ENCODE measurements around the gene FGF23. TPM values are rescaled to one million over a fixed set of nuclear protein-coding genes. Genes with fewer than 3 reads are reported as not detected.

The FGF23 gene
- not detected for total RNA-seq (2021; fragmentation: NEBNext Ultra II Directional; extraction: Animal tissue kit (Norgen Biotek cat#: 25700))
- long read RNA-seq, result 0 reads

DNA sequence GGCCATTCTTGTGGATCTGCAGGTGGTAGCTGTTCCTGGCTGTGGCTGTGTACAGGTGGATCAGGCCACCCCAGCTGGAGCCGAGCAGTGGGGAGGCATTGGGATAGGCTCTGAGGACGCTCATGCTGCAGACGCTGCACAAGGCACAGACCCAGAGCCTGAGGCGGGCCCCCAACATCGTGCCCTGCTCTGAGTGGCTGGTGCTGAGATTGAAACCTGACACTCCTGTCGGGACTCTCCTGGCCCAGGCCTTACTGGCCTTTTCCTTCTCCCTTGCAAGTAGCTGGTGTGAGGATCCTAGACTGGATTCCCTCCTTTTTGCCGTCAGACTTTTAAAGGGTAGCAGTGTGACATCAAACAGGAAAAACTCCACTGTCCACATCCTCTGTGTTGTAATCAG lies at the start of gene FGF23:
TSS of gene FGF23 (minus strand) at position 308 of the 400 bp plus-strand sequence. CDS start at position 178, 130 bp downstream.
- no peak for DNase-seq
- TF ChIP-seq, protein P1, sequence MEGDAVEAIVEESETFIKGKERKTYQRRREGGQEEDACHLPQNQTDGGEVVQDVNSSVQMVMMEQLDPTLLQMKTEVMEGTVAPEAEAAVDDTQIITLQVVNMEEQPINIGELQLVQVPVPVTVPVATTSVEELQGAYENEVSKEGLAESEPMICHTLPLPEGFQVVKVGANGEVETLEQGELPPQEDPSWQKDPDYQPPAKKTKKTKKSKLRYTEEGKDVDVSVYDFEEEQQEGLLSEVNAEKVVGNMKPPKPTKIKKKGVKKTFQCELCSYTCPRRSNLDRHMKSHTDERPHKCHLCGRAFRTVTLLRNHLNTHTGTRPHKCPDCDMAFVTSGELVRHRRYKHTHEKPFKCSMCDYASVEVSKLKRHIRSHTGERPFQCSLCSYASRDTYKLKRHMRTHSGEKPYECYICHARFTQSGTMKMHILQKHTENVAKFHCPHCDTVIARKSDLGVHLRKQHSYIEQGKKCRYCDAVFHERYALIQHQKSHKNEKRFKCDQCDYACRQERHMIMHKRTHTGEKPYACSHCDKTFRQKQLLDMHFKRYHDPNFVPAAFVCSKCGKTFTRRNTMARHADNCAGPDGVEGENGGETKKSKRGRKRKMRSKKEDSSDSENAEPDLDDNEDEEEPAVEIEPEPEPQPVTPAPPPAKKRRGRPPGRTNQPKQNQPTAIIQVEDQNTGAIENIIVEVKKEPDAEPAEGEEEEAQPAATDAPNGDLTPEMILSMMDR (IDR thresholded peaks at IDR 0.05), result no peak
- H3K9me3 Mint-ChIP-seq, result no peaks in the 10 kb centered on the region
- no peak within 1 kb of the TSS for H3K27ac Mint-ChIP-seq
- H3K4me3 Mint-ChIP-seq, result no peak within 1 kb of the TSS
- H3K27me3 Mint-ChIP-seq (ENCODE audit: insufficient read depth), result peaks cover 26% of the 10 kb centered on the region
- no peaks in the 10 kb centered on the region for H3K36me3 Mint-ChIP-seq (ENCODE audit: low read depth)
- H3K4me1 Mint-ChIP-seq (ENCODE audit: low read depth), result no peaks in the 10 kb centered on the region

DNA sequence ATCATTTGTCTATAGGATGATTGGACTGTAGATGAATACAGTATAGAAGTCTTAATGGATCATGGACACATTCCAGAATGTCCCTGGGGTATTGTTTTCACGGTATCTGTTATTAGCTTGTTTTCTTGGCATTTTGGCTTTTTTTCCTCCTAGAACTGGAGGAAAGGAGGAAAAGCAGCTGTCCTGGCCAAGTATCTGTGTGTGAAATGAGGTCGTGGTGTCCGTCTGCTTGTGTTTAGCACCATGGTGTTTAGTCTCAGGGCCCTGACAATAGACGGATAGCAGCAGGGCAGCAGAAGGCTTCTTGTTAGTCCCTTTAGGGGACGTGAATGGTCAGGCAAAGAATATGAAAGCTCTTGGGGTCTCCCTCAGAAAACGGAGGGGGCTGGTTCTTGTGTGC lies 44.9 kb upstream of the FGF23 start:
- no peak for DNase-seq
- Mint-ChIP-seq H3K4me1 (ENCODE audit: low read depth) (no peaks in the 10 kb centered on the region), H3K9me3 (no peaks in the 10 kb centered on the region), H3K27ac (no peak overlapping the region), H3K4me3 (no peak overlapping the region), H3K27me3 (ENCODE audit: insufficient read depth) (peaks cover 12% of the 10 kb centered on the region), H3K36me3 (ENCODE audit: low read depth) (no peaks in the 10 kb centered on the region)
- TF ChIP-seq, protein P1 (IDR thresholded peaks at IDR 0.05), result no peak

DNA sequence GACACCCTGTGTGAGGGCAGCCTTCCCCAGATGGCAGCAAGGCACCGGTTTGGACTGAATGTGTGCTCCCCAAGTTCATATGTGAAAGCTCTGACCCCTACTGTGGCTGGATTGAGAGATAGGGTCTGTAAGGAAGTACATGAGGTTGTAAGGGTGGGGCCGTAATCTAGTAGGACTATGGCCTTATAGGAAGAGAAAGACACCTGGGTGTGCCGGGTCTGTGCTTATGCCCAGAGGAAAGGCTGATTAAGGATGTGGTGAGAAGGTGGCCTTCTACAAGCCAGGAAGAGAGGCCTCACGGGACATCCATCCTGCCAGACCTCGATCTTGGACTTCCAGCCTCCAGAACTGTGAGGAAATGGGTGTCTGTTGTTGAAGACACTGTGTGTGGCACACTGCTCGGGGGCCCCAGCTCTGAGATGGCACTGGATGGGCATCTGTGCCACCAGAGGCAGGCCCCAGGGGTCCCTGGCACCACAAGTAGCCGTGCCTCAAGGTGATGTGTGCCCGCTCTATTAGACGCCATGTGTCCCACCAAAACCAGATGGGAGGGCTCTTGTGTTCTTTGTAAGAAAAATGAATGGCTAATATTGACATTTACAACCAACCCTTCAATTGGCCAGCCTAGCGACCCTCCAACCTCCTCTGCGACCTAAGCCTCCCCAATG lies 44.1 kb upstream of the FGF23 start:
- TF ChIP-seq, protein P1 (IDR thresholded peaks at IDR 0.05), result no peak
- Mint-ChIP-seq H3K36me3 (ENCODE audit: low read depth) (no peaks in the 10 kb centered on the region), H3K27ac (no peak overlapping the region), H3K4me1 (ENCODE audit: low read depth) (no peaks in the 10 kb centered on the region), H3K4me3 (no peak overlapping the region), H3K9me3 (no peaks in the 10 kb centered on the region), H3K27me3 (ENCODE audit: insufficient read depth) (peaks cover 14% of the 10 kb centered on the region)
- DNase-seq, result no peak

DNA sequence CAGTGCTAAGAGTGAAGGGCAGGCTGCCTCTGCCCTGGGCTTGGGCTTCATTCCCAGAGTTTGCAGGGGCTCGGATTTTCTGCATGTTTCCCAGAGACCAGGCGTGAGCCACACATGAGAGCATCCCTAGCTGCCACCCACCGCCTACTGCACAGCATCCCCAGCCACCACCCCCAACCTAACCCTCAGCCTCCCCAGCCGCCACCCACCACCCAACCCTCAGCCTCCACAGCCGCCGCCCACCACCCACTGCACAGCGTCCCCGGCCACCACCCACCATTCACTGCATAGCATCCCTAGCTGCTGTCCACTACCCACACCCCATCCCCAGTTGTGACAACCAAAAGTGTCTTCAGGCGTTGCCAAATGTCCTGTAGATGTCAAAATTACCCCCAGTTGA lies 43.5 kb upstream of the FGF23 start:
- H3K4me3 Mint-ChIP-seq, result no peak overlapping the region
- no peaks in the 10 kb centered on the region for H3K9me3 Mint-ChIP-seq
- TF ChIP-seq, protein P1 (IDR thresholded peaks at IDR 0.05), result no peak

DNA sequence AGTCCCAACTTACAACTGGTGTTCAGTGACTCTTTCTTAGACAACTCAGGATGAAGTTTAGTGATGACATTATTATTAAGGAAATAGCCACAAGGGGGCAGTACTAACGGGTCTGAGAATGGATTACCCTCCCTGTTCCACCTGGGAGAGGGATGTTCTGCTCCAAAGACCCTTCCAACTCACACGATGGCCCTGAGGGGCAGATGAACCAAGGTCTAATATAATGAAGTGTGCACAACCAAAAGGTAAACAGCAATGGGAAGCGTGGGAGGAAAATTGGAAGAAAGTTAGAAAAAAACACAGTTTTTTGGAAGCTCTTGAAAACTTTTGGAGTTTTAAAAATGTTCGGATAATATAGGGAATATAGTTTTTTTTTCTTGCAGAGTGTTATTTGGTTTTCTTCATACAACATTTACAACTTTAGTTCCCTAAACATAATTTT lies 42.1 kb upstream of the FGF23 start:
- Mint-ChIP-seq H3K9me3 (no peaks in the 10 kb centered on the region), H3K4me3 (no peak overlapping the region), H3K36me3 (ENCODE audit: low read depth) (no peaks in the 10 kb centered on the region), H3K27me3 (ENCODE audit: insufficient read depth) (peaks cover 20% of the 10 kb centered on the region), H3K27ac (no peak overlapping the region), H3K4me1 (ENCODE audit: low read depth) (no peaks in the 10 kb centered on the region)
- TF ChIP-seq, protein P1 (IDR thresholded peaks at IDR 0.05), result peak; percentile 91
- peak; percentile 28 for DNase-seq

More for the DNA sequence above, 43.5 kb upstream of the FGF23 start:
- Mint-ChIP-seq H3K4me1 (ENCODE audit: low read depth) (no peaks in the 10 kb centered on the region), H3K27ac (no peak overlapping the region), H3K36me3 (ENCODE audit: low read depth) (no peaks in the 10 kb centered on the region), H3K27me3 (ENCODE audit: insufficient read depth) (peaks cover 14% of the 10 kb centered on the region)
- DNase-seq, result no peak

Measured in HFFc6 (cell line).